HG02938 (cell line): Measurements from ENCODE around the gene NOX5.

Experiments
- ATAC-seq: cut with Tn5 transposase; IDR thresholded peaks from one replicate; pipeline ENCODE4 v1.9.1; 2021; ENCODE audit warnings: mild to moderate bottlenecking, moderate library complexity; ENCODE audit not compliant: unreplicated experiment

NOX5 gene

DNA sequence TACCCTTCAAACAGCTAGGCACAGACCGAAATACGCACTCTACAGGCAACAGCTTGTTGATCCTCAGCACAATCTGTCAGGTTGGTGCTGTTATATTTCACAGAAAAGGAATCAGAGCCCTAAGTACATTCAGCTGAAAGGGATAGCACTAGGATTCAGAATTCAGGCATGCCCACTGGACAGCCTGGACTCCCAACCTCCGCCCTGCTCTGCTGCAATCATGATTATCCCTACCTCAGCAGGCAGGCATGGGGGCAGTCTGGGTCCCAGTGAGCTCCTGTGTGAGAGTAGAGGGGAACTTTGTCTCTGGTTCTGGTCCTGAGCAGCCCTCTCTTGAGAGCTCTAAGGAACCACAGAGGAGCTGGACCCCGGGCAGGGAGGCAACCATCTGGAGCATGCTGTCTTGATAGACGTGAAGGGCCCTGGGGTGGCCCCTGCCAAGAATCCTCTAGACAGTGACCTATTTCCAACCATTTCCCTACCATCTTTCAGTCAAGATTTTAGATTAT is 23.4 kb upstream of the NOX5 start:
- no peak for ATAC-seq

- no peak for ATAC-seq
Measured at GRCh38 chr15:68991723-68992122, 22.8 kb upstream of the NOX5 start.

GRCh38 chr15:68992696-68993095 is 21.8 kb upstream of the NOX5 start:
- no peak for ATAC-seq

- no peak for ATAC-seq
Measured at GRCh38 chr15:68993276-68993675, 21.2 kb upstream of the NOX5 start.

- no peak for ATAC-seq
Measured at GRCh38 chr15:68994149-68994548, 20.3 kb upstream of the NOX5 start.

- ATAC-seq: no peak
Measured at GRCh38 chr15:68994981-68995761, 19.3 kb upstream of the NOX5 start.

DNA sequence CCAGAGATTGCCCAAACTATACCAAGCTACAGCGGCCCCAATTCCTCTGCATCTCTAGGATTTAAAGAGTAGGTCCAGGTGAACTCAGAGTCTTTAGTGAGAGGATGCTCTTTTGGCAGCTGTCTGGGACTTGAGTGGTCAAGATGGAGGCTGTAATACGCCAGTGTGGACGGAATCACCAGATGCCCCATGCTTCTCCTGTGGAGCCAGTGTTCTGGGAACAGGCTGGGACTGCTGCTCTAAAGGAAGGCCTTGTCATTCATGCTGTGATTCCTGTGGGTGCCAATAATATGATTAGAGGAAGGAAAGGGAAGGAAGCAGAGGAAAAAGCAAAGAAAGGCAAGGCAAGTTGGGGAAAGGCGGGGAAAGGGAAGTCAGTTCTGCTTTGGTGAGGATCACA is 17.4 kb upstream of the NOX5 start:
- ATAC-seq: no peak

GRCh38 chr15:68997930-68998777 is 16.3 kb upstream of the NOX5 start:
- ATAC-seq: no peak

GRCh38 chr15:68999091-68999490 is 15.4 kb upstream of the NOX5 start:
- no peak for ATAC-seq

GRCh38 chr15:69000091-69000490 is 14.4 kb upstream of the NOX5 start:
- no peak for ATAC-seq

GRCh38 chr15:69000725-69001503 is 13.6 kb upstream of the NOX5 start:
- ATAC-seq: no peak

- no peak for ATAC-seq
Measured at GRCh38 chr15:69002783-69003182, 11.7 kb upstream of the NOX5 start.

DNA sequence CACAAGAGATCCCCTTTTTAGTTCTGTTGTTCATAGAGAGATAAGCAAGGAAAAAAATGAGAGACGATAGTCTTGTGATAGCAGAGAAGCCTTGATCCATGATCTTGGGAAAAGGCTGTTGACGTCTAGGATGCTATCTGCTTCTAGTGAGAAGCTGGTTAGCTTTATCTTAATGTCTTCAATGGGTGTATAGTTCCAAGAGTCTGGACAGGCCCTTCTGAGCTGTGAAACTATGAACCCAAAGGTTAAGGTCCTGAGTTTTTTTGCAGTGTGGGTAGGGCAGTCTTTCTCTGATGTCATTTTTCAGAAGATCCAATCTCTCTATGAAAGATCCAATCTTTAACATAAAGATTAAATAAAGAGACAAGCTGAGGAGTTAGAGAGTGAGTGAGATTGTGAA is 10.5 kb upstream of the NOX5 start:
- ATAC-seq: no peak

DNA sequence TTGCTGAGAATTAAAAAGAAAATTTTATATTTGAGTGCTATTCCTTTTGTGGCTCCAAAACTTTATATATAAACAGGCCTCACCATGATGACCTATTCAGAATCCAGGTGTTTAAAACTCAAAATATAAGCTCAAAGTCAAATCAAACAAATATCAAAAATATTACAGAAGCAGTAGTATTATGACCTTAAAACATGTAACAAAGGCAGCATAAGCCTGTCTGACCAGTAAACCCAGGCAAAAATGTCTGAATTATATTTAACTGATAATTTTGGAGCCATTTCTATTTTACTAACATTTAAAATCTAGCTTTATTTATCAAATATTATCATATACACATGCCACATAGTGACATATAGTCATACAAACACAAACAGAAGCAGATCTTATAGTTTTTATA is 6.4 kb upstream of the NOX5 start:
- no peak for ATAC-seq

DNA sequence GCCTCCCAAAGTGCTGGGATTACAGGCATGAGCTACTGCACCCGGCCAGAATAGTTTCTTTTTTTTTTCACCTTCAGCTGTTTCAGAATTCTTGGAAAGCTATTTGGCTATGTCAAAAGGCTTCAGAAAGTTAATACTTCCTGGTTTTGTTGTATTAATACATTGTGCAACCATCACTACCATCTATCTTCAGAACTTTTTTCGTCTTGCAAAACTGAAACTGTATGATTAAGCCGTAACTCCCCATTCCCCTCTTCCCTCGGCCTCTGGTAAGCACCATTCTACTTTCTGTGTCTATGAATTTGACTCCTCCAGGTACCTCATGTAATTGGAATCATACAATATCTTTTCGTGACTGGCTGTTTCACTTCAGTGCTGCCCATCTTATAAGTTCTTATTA is 5.2 kb upstream of the NOX5 start:
- no peak for ATAC-seq

DNA sequence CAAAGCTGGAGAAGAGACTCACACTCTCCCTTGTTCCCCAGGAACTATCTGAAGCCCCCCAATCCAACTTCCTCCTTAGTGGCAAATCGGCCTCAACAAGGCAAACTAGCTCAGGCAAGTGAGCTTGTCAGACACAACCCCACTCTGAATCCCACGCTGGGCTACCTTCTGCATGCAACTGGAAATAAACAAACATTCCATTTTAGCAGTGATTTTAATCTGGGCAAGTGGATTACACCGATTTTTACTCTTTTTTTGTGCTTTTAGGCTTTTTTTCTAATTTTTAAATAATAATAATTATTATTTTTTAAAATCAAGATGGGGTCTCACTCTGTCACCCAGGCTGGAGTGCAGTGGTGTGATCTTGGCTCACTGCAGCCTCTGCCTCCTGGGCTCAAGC is 2.9 kb upstream of the NOX5 start:
- no peak for ATAC-seq

GRCh38 chr15:69012761-69013364 is 1.6 kb upstream of the NOX5 start:
- ATAC-seq: no peak

DNA sequence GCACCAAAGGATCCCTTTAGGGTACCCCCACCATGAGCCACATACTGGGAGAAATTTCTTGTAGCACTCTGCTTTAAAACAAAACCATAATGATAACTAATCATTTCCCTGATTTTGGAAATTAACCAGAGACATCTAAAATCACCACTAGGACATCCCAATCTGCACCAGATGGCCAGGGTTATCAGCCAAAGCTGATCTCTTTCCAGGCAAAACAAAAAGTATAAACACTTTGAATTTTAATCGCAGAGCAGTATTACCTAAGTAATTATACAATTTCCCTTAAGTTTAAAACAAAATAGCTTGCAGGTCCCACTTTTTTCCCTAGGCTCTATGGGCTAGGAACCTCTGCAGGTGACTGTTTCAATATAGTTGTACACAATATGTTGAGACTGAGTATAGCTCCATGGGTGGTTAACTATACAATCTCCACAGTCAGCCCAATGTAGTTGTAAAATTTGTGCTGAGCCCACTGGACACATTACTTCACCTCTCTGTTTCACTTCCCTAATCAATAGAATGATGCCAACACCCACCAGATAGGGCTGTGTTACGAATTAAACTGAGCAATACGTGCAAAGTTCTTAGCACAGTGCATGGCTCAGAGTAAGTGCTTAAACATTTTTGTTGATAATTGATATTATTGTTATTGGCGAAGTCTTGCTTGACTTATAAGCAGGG is 629 bp upstream of the NOX5 start:
- ATAC-seq: no peak

DNA sequence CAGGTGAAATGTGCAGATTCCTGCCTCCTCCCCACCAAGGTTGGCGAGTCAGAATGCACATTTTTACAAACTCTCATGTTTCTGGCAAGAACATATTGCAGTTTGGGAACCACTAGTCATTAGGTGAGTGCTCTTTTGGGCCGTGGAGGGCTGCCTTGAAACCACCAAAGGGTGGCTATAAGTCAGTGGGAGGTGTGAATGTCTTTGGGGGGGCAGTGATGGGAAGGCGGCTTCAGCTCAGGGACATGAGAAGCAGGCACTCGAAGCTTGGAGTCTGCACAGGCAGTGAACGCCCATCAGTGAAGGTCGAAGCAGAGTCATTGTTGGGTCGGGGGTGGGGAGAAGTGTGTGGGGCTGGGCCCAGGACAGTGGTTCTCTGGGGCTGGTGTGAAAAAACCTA is 1.1 kb downstream of the NOX5 start:
- ATAC-seq: no peak

- no peak for ATAC-seq
Measured at GRCh38 chr15:69016021-69016595, 1.6 kb downstream of the NOX5 start.
